Ramos (cell line): Measurements from ENCODE around the gene SRGAP3.

Experiments
- in situ Hi-C: fragments of 300-500 bp; cut with MboI; formaldehyde crosslinking; loops from one replicate; pipeline ENCODE4 v1.14.3; 2022; ENCODE audit warnings: low sequenced_read_pairs; ENCODE audit not compliant: unreplicated experiment

The SRGAP3 gene

GRCh38 chr3:9204253-9204992 is 45.0 kb downstream of the SRGAP3 start:
- in situ Hi-C loops: no loop called here

- in situ Hi-C loops: no loop called here
Observed at GRCh38 chr3:9203317-9203716, 46.1 kb downstream of the SRGAP3 start.

GRCh38 chr3:9202546-9202945 is 46.9 kb downstream of the SRGAP3 start:
- in situ Hi-C loops: no loop called here

GRCh38 chr3:9201955-9202354 is 47.5 kb downstream of the SRGAP3 start:
- in situ Hi-C loops: no loop called here

GRCh38 chr3:9201266-9201665 is 48.2 kb downstream of the SRGAP3 start:
- in situ Hi-C loops: no loop called here

GRCh38 chr3:9199775-9200174 is 49.7 kb downstream of the SRGAP3 start:
- in situ Hi-C loops: no loop called here

GRCh38 chr3:9198899-9199335 is 50.5 kb downstream of the SRGAP3 start:
- in situ Hi-C loops: no loop called here

GRCh38 chr3:9198261-9198660 is 51.2 kb downstream of the SRGAP3 start:
- in situ Hi-C loops: no loop called here

- in situ Hi-C loops: no loop called here
Observed at GRCh38 chr3:9196020-9196419, 53.4 kb downstream of the SRGAP3 start.

GRCh38 chr3:9195390-9195789 is 54.1 kb downstream of the SRGAP3 start:
- in situ Hi-C loops: no loop called here

- in situ Hi-C loops: no loop called here
Observed at GRCh38 chr3:9194509-9195184, 54.8 kb downstream of the SRGAP3 start.

GRCh38 chr3:9193633-9194195 is 55.7 kb downstream of the SRGAP3 start:
- in situ Hi-C loops: no loop called here

GRCh38 chr3:9193211-9193610 is 56.2 kb downstream of the SRGAP3 start:
- in situ Hi-C loops: no loop called here

- in situ Hi-C loops: no loop called here
Observed at GRCh38 chr3:9192248-9193025, 57.0 kb downstream of the SRGAP3 start.

- in situ Hi-C loops: no loop called here
Observed at GRCh38 chr3:9190276-9190675, 59.2 kb downstream of the SRGAP3 start.

GRCh38 chr3:9188583-9188982 is 60.9 kb downstream of the SRGAP3 start:
- in situ Hi-C loops: no loop called here

GRCh38 chr3:9185701-9186100 is 63.7 kb downstream of the SRGAP3 start:
- in situ Hi-C loops: no loop called here

- in situ Hi-C loops: no loop called here
Observed at GRCh38 chr3:9185046-9185445, 64.4 kb downstream of the SRGAP3 start.

- in situ Hi-C loops: no loop called here
Observed at GRCh38 chr3:9184461-9184835, 65.0 kb downstream of the SRGAP3 start.

- in situ Hi-C loops: no loop called here
Observed at GRCh38 chr3:9183811-9184460, 65.5 kb downstream of the SRGAP3 start.
